IPS DF 6.9 (cell line): ENCODE measurements around the gene ZNF695.
"Not testable (repeated sequence)": the region's sequence is repeated elsewhere in the genome, so short reads cannot be mapped to it uniquely, and the experiment has no call there.

Experiments
- DNase-seq: peaks from one replicate; pipeline ENCODE4 v3.0.0-alpha.2; 2013; ENCODE audit warnings: low read depth, low spot score
- H3K27ac ChIP-seq: one replicate; pipeline ENCODE4 v1.5.1; 2013; ENCODE audit warnings: low read length, control low read depth
- H3K27me3 ChIP-seq: 2 replicates; pipeline ENCODE4 v1.6.1; 2013; ENCODE audit warnings: mild to moderate bottlenecking, low read length; ENCODE audit not compliant: control insufficient read depth, insufficient read depth
- H3K36me3 ChIP-seq: 2 replicates; pipeline ENCODE4 v1.6.1; 2013; ENCODE audit warnings: low read length; ENCODE audit not compliant: control insufficient read depth, insufficient read depth
- H3K4me1 ChIP-seq: 2 replicates; pipeline ENCODE4 v1.6.1; 2013; ENCODE audit warnings: low read length; ENCODE audit not compliant: control insufficient read depth, insufficient read depth
- H3K4me3 ChIP-seq: 2 replicates; pipeline ENCODE4 v1.5.1; 2013; ENCODE audit warnings: mild to moderate bottlenecking, low read length
- H3K9me3 ChIP-seq: 2 replicates; pipeline ENCODE4 v1.6.1; 2013; ENCODE audit warnings: low read length, inconsistent platforms; ENCODE audit not compliant: control insufficient read depth, insufficient read depth
- WGBS: extraction: QIAGEN DNeasy Blood & Tissue Kit; methylation state at CpG from one replicate; pipeline ENCODE4 v1.1.7; 2013; ENCODE audit warnings: mixed read lengths, missing lambda C conversion rate; ENCODE audit not compliant: insufficient read length, insufficient coverage; 5-methylcytosine and 5-hydroxymethylcytosine counted together

ZNF695 gene

DNA sequence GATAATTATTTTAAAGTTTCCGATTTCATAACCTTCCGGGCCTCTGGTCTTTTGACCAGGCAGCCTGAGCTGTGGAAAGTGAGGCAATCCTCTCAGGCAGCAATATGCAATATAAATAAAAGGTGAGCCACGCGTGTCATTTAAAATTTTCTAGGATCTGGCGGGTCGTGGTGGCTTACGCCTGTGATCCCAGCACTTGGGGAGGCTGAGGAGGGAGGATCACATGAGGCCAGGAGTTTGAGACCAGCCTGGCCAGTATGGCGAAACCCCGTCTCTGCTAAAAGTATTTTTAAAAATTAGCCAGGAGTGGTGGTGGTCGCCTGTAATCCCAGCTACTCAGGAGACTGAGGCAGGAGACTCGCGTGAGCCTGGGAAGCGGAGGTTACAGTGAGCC is 546 bp upstream of the ZNF695 start:
- DNase-seq = no peak
- Histone ChIP-seq H3K27me3 (no peaks in the 10 kb centered on the region), H3K4me3 (no peak overlapping the region), H3K9me3 (no peaks in the 10 kb centered on the region), H3K27ac (no peak overlapping the region), H3K36me3 (no peaks in the 10 kb centered on the region), H3K4me1 (no peaks in the 10 kb centered on the region; the same call in 1 of the 2 replicates)
- WGBS = no CpG with 5 or more reads among the region's 13 CpGs

DNA sequence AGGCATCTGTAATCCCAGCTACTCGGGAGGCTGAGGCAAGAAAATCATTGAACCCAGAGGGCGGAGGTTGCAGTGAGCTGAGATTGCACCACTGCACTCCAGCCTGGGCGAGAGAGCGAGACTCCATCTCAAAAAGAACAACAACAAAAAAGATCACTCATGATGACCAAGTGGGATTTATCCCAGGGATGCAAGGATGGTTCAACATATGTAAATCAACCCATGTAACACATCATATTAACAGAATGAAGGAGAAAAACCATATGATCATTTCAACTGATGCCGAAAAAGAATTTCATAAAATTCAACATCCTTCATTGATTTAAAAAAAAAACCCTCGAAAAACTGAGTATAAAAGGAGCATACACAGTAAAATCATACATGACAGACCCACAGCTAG is 3.8 kb downstream of the ZNF695 start:
- H3K27ac ChIP-seq, DNase-seq, H3K27me3 ChIP-seq, H3K4me1 ChIP-seq, H3K4me3 ChIP-seq, H3K36me3 ChIP-seq, H3K9me3 ChIP-seq: not testable (repeated sequence)
- WGBS = no CpG with 5 or more reads among the region's 6 CpGs

DNA sequence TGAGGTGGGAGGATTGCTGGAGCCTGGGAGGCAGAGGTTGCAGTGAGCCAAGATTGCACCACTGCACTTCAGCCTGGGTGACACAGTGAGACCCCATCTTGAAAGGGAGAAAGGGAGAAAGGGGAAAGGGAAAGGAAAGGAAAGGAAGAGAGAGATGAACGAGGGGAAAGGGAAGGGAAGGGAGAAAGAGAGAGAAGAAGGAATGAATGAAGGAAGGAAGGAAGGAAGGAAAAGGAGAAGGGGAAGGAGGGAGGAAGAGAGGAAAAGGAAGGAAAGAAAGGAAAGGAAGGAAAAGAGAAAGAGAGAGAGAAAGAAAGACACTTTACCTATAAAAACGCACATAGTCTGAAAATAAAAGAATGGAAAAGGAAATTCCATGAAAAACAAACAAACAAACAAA is 18.0 kb downstream of the ZNF695 start:
- no peaks in the 10 kb centered on the region for H3K4me1 ChIP-seq
- H3K36me3 ChIP-seq = peaks cover 19% of the 10 kb centered on the region
- no peak overlapping the region for H3K4me3 ChIP-seq
- H3K27me3 ChIP-seq = no peaks in the 10 kb centered on the region
- 100% methylated on average over 1 of the region's 2 CpGs for WGBS
- peaks cover 8% of the 10 kb centered on the region for H3K9me3 ChIP-seq
- H3K27ac ChIP-seq = no peak overlapping the region
- DNase-seq = no peak

DNA sequence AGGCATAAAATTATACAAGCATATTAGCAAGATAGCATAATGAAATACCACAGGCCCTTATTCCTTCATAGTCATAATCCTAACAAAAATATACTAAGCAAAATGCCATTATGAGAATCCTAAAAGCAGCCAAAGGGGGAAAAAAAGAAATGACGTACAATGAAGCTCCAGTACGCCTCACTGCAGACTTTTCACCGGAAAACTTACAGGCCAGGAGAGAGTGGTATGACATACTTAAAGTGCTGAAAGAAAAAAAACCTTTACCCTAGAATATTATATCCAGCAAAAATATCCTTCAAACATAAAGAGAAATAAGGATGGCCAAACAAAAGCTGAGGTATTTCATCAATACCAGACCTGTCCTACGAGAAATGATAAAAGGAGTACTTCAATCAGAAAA is 19.5 kb downstream of the ZNF695 start:
- peaks cover 8% of the 10 kb centered on the region for H3K9me3 ChIP-seq

DNA sequence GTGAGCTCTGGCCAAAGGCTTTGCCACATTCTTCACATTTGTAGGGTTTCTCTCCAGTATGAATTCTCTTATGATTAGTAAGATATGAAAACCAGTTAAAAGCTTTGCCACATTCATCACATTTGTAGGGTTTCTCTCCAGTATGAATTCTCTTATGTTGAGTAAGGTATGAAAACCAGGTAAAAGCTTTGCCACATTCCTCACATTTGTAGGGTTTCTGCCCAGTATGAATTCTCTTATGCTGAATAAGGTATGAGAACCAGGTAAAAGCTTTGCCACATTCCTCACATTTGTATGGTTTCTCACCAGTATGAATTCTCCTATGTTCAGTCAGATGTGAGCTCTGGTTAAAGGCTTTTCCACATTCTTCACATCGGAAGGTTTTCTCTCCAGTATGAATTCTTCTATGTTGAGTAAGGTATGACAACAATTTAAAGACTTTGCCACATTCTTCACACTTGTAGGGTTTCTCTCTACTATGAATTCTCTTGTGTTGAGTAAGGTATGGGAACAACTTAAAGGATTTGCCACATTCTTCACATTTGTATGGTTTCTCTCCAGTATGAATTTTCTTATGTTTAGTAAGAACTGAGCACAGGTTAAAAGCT is 20.7 kb downstream of the ZNF695 start:
- H3K4me1 ChIP-seq = no peaks in the 10 kb centered on the region
- H3K27ac ChIP-seq = no peak overlapping the region
- no peaks in the 10 kb centered on the region for H3K27me3 ChIP-seq
- no peak for DNase-seq
- no CpG with 5 or more reads among the region's 1 CpG for WGBS
- peaks cover 10% of the 10 kb centered on the region for H3K9me3 ChIP-seq
- no peak overlapping the region for H3K4me3 ChIP-seq
- peaks cover 23% of the 10 kb centered on the region for H3K36me3 ChIP-seq

More for the DNA sequence above, 19.5 kb downstream of the ZNF695 start:
- H3K36me3 ChIP-seq = peaks cover 21% of the 10 kb centered on the region
- no peak overlapping the region for H3K27ac ChIP-seq
- no peaks in the 10 kb centered on the region for H3K27me3 ChIP-seq
- no peak for DNase-seq
- no CpG with 5 or more reads among the region's 4 CpGs for WGBS
- no peaks in the 10 kb centered on the region for H3K4me1 ChIP-seq
- no peak overlapping the region for H3K4me3 ChIP-seq

DNA sequence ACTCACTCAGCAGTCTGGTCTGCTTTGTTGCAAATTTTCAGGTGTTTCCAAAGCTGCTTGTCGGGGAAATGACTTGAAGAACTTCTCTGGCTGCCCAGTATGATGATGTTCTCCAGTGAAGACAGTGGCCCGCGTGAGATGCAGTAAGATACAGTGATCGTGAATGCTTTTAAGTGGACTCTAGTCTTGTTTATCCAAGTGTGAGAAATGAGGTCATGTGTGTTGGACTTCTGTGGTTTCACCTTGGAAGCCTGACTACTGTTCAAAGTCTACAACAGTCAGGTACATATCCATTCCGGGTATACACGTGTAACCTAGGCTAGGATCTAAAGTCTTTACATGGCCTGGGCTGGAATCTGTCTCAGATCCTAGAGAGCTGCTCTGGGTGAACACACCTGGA is 29.1 kb downstream of the ZNF695 start:
- no peak for DNase-seq
- no peak overlapping the region for H3K27ac ChIP-seq
- no CpG with 5 or more reads among the region's 6 CpGs for WGBS
- no peaks in the 10 kb centered on the region for H3K27me3 ChIP-seq
- peaks cover 7% of the 10 kb centered on the region; the same call in 1 of the 2 replicates for H3K36me3 ChIP-seq
- no peak overlapping the region for H3K4me3 ChIP-seq
- H3K4me1 ChIP-seq = no peaks in the 10 kb centered on the region
- peaks cover 2% of the 10 kb centered on the region for H3K9me3 ChIP-seq

DNA sequence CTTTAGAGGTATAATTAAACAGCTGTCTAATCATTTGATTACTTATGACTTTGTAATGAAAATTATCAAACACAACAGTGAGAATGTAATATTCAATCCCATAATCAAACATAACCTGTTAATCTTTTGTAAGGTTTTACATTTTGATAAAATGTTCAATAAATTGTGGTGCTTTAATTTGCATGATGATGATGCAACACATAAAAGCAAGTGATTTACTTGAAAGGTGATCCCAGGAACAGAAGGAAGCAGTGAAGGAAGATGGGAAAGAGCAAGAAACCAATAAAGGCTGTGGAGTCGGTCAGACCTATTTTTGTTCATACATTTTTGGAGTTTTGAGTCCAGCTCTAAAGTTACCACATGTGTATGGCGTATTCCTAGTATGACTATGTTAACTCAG is 29.6 kb downstream of the ZNF695 start:
- H3K36me3 ChIP-seq = peaks cover 4% of the 10 kb centered on the region; the same call in 1 of the 2 replicates

DNA sequence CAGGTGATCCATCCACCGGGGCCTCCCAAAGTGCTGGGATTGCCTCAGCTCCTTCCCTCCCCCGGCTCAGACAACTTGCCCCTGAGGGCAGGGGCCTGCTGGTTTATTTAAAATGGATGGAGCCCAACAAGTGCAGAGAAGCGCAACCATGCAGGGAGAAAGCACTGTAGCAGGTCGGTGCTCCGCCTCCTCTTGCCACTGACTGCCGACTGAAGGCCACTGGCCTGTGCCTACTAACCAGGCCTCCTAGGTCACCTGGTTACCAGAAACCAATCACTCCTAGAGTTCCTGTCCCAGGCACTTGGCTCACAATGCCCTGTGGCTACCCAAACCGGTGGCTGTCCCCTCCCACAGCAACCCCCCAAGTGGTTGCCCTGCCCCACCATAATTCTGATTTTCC is 35.9 kb downstream of the ZNF695 start:
- no CpG with 5 or more reads among the region's 7 CpGs for WGBS
- Histone ChIP-seq H3K27ac (no peak overlapping the region), H3K4me1 (no peaks in the 10 kb centered on the region), H3K36me3 (peaks cover 3% of the 10 kb centered on the region; the same call in 1 of the 2 replicates), H3K9me3 (peaks cover 4% of the 10 kb centered on the region), H3K4me3 (no peak overlapping the region), H3K27me3 (no peaks in the 10 kb centered on the region)
- DNase-seq = no peak

More for the DNA sequence above, 29.6 kb downstream of the ZNF695 start:
- Histone ChIP-seq H3K4me3 (no peak overlapping the region), H3K27me3 (no peaks in the 10 kb centered on the region), H3K27ac (no peak overlapping the region), H3K9me3 (peaks cover 2% of the 10 kb centered on the region), H3K4me1 (no peaks in the 10 kb centered on the region)
- no peak for DNase-seq
- WGBS = no CpG with 5 or more reads among the region's 2 CpGs

DNA sequence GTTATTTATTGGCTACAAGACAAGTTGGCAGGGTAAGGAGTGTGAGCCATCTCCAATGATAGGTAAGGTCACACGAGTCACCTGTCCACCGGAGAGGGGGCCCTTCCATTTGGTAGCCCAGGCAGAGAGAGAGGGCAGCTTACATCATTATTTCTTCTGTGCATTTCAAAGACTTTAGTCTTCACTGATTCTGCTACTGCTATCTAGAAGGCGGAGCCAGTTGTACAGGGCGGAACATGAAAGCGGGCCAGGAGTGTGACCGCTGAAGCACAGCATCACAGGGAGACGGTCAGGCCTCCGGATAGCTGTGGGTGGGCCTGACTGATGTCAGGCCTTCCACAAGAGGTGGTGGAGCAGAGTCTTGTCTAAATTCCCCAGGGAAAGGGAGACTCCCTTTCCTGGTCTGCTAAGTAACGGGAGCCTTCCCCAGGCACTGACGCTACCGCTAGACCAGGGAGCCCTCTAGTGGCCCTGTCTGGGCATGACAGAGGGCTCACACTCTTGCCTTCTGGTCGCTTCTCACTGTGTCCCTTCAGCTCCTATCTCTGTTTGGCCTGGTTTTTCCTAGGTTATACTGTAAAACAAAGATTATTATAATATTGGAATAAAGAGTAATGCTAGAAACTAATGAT is 36.7 kb downstream of the ZNF695 start:
- Histone ChIP-seq H3K27ac (no peak overlapping the region), H3K4me3 (no peak overlapping the region), H3K9me3 (peaks cover 4% of the 10 kb centered on the region), H3K27me3 (no peaks in the 10 kb centered on the region), H3K36me3 (peaks cover 3% of the 10 kb centered on the region; the same call in 1 of the 2 replicates), H3K4me1 (no peaks in the 10 kb centered on the region)
- WGBS = no CpG with 5 or more reads among the region's 12 CpGs
- DNase-seq = peak; percentile 58

DNA sequence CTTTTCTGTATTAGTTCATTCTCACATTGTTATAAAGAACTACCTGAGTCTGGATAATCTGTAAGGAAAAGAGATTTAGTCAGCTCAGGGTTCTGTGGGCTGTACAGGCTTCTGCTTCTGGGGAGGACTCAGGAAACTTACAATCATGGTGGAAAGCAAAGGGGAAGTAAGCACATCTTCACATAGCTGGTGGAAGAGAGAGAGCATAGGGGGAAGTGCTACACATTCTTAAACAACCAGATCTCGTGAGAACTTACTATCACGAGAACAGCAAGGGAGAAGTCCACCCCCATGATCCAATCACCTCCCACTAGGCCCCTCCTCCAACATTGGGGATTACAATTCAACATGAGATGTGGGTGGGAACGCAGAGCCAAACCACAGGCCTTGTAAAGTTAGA is 38.2 kb downstream of the ZNF695 start:
- peaks cover 3% of the 10 kb centered on the region; the same call in 1 of the 2 replicates for H3K36me3 ChIP-seq
- no peak for DNase-seq
- no CpG with 5 or more reads among the region's 3 CpGs for WGBS
- H3K27ac ChIP-seq = no peak overlapping the region
- no peaks in the 10 kb centered on the region for H3K27me3 ChIP-seq
- H3K4me3 ChIP-seq = no peak overlapping the region
- peaks cover 4% of the 10 kb centered on the region for H3K9me3 ChIP-seq
- no peaks in the 10 kb centered on the region for H3K4me1 ChIP-seq

DNA sequence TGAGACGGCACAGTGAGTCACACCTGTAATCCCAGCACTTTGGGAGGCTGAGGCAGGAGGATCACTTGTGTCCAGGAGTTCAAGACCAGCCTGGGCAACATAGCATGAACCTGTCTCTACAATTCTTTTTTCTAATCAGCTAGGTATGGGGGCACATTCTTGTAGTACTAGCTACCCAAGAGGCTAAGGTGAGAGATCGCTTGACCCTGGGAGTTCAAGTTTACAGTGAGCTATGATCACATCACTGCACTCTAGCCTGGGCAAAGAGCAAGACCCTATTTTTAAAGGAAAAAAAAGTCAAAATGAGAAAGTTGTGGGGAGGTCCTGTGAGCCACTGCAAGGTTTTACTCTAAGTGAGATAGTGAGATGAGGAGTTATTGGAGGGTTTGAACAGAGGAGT is 41.4 kb downstream of the ZNF695 start:
- peaks cover 3% of the 10 kb centered on the region; the same call in 1 of the 2 replicates for H3K36me3 ChIP-seq

More for the DNA sequence above, 41.4 kb downstream of the ZNF695 start:
- no peaks in the 10 kb centered on the region for H3K4me1 ChIP-seq
- no peaks in the 10 kb centered on the region for H3K27me3 ChIP-seq
- no CpG with 5 or more reads among the region's 2 CpGs for WGBS
- H3K4me3 ChIP-seq = no peak overlapping the region
- no peak for DNase-seq
- no peak overlapping the region for H3K27ac ChIP-seq
- H3K9me3 ChIP-seq = peaks cover 4% of the 10 kb centered on the region
